GM23248 (cell line): ENCODE data around the gene MAGEB16.

Experiments used
- EZH2 ChIP-seq: fragments of 200-600 bp; sonication (generic); IDR thresholded peaks from 2 replicates; pipeline ENCODE4 v1.6.1; 2018; ENCODE audit warnings: antibody characterized with exemption, mild to moderate bottlenecking; ENCODE audit not compliant: insufficient read depth, poor library complexity, severe bottlenecking
- EZH2phosphoT487 ChIP-seq: fragments of 200-600 bp; sonication (generic); IDR thresholded peaks from 2 replicates; pipeline ENCODE4 v1.6.1; 2018; ENCODE audit warnings: antibody characterized with exemption, moderate library complexity, mild to moderate bottlenecking, low read depth; ENCODE audit not compliant: insufficient read depth

DNA sequence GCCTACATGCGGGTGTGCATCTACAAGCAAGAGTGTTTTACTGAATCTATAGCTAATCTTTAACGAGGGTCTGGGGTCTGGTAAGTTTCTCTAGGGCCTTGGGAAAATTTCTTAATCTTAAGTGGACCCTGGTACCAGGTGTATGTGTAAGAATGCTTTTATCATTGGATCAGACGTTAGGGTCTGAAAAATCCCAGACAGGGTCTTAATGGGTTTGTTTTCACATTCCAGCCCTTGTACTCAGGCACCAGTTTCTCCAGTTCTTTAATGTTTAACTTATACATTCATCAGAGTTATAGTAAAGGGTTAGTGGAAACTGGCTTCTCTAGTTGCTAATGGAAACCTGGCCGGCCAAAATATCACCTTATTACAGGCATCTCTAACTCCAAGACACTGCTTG, 11.6 kb downstream of the MAGEB16 start:
- no peak for TF ChIP-seq EZH2
- no peak for TF ChIP-seq EZH2phosphoT487
